Upper lobe of left lung (tissue), 4 donors: ENCODE measurements around the gene TMCO4.

Experiments
- POLR2A ChIP-seq, 4 donors: fragments of 450-650 bp; IDR thresholded peaks; one replicate each; pipeline ENCODE4 v1.5.1; 2016 to 2017; ENCODE audit warnings: antibody characterized with exemption in 4 of 4, mild to moderate bottlenecking in 2 of 4
- POLR2AphosphoS5 ChIP-seq, 2 donors: sonication (generic); formaldehyde crosslinking; IDR thresholded peaks; one replicate each; pipeline ENCODE4 v1.5.1; 2017; ENCODE audit warnings: antibody characterized with exemption in 2 of 2
- TF ChIP-seq, protein P1 (sequence below), 6 experiments: fragments of 450-650 bp in 4 of 6; fragments of 200-600 bp in 2 of 6; sonication (generic) in 2 of 6; IDR thresholded peaks; one replicate each; pipeline ENCODE4 v1.5.1; 2016 to 2019; ENCODE audit warnings: antibody characterized with exemption in 6 of 6

DNA sequence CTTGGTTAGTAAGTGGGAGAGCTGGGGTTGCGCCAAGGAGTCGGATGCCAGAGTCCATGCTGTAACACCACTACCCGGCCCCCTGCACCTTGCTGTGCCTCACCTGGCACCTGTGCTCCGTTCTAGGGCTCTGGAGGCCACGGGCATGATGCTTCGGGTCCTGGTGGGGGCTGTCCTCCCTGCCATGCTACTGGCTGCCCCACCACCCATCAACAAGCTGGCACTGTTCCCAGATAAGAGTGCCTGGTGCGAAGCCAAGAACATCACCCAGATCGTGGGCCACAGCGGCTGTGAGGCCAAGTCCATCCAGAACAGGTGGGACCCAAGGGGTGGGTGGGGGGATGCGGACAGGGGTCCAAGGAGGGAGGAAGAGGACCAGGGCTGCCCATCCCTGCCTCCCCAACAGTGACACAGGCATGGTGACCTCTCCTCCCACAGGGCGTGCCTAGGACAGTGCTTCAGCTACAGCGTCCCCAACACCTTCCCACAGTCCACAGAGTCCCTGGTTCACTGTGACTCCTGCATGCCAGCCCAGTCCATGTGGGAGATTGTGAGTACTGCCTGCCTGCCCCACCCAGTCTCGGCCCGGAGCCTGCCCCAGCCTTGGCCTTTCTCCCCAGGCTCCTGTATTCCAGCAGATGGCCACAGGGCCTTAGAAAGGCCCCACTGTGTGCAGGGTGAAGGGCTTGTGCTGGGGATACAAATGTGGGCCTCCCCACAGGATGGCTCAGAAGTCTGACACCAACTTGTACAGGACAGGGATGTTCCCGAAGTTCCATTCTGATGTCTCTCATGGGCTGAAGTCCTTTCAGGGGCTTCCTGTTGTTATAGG, 144.6 kb downstream of the TMCO4 start:
- TF ChIP-seq, protein P1, sequence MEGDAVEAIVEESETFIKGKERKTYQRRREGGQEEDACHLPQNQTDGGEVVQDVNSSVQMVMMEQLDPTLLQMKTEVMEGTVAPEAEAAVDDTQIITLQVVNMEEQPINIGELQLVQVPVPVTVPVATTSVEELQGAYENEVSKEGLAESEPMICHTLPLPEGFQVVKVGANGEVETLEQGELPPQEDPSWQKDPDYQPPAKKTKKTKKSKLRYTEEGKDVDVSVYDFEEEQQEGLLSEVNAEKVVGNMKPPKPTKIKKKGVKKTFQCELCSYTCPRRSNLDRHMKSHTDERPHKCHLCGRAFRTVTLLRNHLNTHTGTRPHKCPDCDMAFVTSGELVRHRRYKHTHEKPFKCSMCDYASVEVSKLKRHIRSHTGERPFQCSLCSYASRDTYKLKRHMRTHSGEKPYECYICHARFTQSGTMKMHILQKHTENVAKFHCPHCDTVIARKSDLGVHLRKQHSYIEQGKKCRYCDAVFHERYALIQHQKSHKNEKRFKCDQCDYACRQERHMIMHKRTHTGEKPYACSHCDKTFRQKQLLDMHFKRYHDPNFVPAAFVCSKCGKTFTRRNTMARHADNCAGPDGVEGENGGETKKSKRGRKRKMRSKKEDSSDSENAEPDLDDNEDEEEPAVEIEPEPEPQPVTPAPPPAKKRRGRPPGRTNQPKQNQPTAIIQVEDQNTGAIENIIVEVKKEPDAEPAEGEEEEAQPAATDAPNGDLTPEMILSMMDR (IDR thresholded peaks at IDR 0.05): no peak
- TF ChIP-seq POLR2AphosphoS5 (IDR thresholded peaks at IDR 0.05) (no peak), POLR2A (IDR thresholded peaks at IDR 0.05) (no peak)
